HepG2 (cell line): ENCODE results near the gene RTN4RL2. TPM values are rescaled to one million over a fixed set of nuclear protein-coding genes. Genes with fewer than 3 reads are reported as not detected.

Experiments used
- BHLHE40 ChIP-seq: IDR thresholded peaks from 2 replicates; pipeline ENCODE4 v1.6.1; 2011; ENCODE audit warnings: low read length, improper control_type of control experiment
- CAMTA2 ChIP-seq: sonication (generic); formaldehyde crosslinking; IDR thresholded peaks from 2 replicates; pipeline ENCODE4 v1.4.0; 2020; ENCODE audit warnings: mild to moderate bottlenecking, missing genetic modification reagents, borderline replicate concordance
- CHD2 ChIP-seq: IDR thresholded peaks from 2 replicates; pipeline ENCODE4 v1.6.1; 2011; ENCODE audit warnings: low read depth, low read length, improper control_type of control experiment
- DNMT3B ChIP-seq: conservative IDR thresholded peaks from 2 replicates; pipeline ENCODE4 v1.6.1; 2016; ENCODE audit warnings: missing biosample characterization, control low read depth
- GMEB2 ChIP-seq: IDR thresholded peaks from 2 replicates; pipeline ENCODE4 v1.6.1; 2016; ENCODE audit warnings: missing biosample characterization, missing genetic modification reagents, low read depth
- KLF9 ChIP-seq: IDR thresholded peaks from 2 replicates; pipeline ENCODE4 v1.6.1; 2016; ENCODE audit warnings: low read depth
- MED8 ChIP-seq: sonication (generic); formaldehyde crosslinking; IDR thresholded peaks from 2 replicates; pipeline ENCODE4 v1.8.1; 2023; ENCODE audit warnings: mild to moderate bottlenecking, missing genetic modification reagents; ENCODE audit not compliant: insufficient replicate concordance
- NAIF1 ChIP-seq: sonication (generic); formaldehyde crosslinking; IDR thresholded peaks from 2 replicates; pipeline ENCODE4 v1.5.0; 2020; ENCODE audit warnings: mild to moderate bottlenecking, missing genetic modification reagents, borderline replicate concordance
- PHF20 ChIP-seq: sonication (generic); formaldehyde crosslinking; IDR thresholded peaks from 2 replicates; pipeline ENCODE4 v1.5.0; 2020; ENCODE audit warnings: mild to moderate bottlenecking, missing genetic modification reagents
- SP2 ChIP-seq: sonication (generic); formaldehyde crosslinking; IDR thresholded peaks from 2 replicates; pipeline ENCODE4 v1.5.1; 2020; ENCODE audit warnings: mild to moderate bottlenecking, missing genetic modification reagents
- ZFX ChIP-seq: sonication (generic); formaldehyde crosslinking; IDR thresholded peaks from 2 replicates; pipeline ENCODE4 v1.4.0; 2020; ENCODE audit warnings: mild to moderate bottlenecking, low read depth, missing genetic modification reagents, moderate library complexity
- ZNF383 ChIP-seq: sonication (generic); formaldehyde crosslinking; IDR thresholded peaks from 2 replicates; pipeline ENCODE4 v1.4.0; 2020; ENCODE audit warnings: missing genetic modification reagents, mild to moderate bottlenecking, borderline replicate concordance
- ZNF451 ChIP-seq: sonication (generic); formaldehyde crosslinking; IDR thresholded peaks from 2 replicates; pipeline ENCODE4 v1.5.0; 2020; ENCODE audit warnings: mild to moderate bottlenecking, missing genetic modification reagents
- ZNF501 ChIP-seq: sonication (generic); formaldehyde crosslinking; IDR thresholded peaks from 2 replicates; pipeline ENCODE4 v1.5.1; 2020; ENCODE audit warnings: mild to moderate bottlenecking, moderate library complexity, missing genetic modification reagents
- ZNF704 ChIP-seq: sonication (generic); formaldehyde crosslinking; IDR thresholded peaks from 2 replicates; pipeline ENCODE4 v1.8.1; 2023; ENCODE audit warnings: mild to moderate bottlenecking, inconsistent platforms, moderate library complexity, missing genetic modification reagents, borderline replicate concordance
- ZNF773 ChIP-seq: sonication (generic); formaldehyde crosslinking; IDR thresholded peaks from 2 replicates; pipeline ENCODE4 v1.4.0; 2020; ENCODE audit warnings: missing genetic modification reagents, borderline replicate concordance
- ZNF781 ChIP-seq: sonication (generic); formaldehyde crosslinking; IDR thresholded peaks from 2 replicates; pipeline ENCODE4 v1.5.1; 2020; ENCODE audit warnings: borderline replicate concordance, mild to moderate bottlenecking, missing genetic modification reagents; ENCODE audit errors: not compliant biosample characterization
- polyA plus RNA-seq, 8 experiments: library from polyadenylated mRNA; depleted of rRNA in 3 of 8; stranded (reverse) in 7 of 8; unstranded in 1 of 8; fragments of >200 nt; fragmentation: Illumina TruSeq in 4 of 8; extraction: Trizol in 4 of 8; gene quantifications; 2 replicates each; pipeline versions ENCODE4 v1.2.1 to v1.2.3, GENCODE V29; 2011 to 2016; ENCODE audit warnings: low read depth in 4 of 8, missing spikeins in 1 of 8, mixed read lengths in 1 of 8; ENCODE audit not compliant: insufficient read depth in 1 of 8
- total RNA-seq, 5 experiments: library from RNA; depleted of rRNA; stranded (reverse); fragments of >200 nt; fragmentation: Illumina TruSeq; extraction: Trizol; gene quantifications; 2 replicates each; pipeline ENCODE4 v1.2.3, GENCODE V29; 2016; ENCODE audit warnings: low read depth in 1 of 5
- TF ChIP-seq, protein P1 (sequence below): sonication (generic); formaldehyde crosslinking; IDR thresholded peaks from 2 replicates; pipeline ENCODE4 v1.4.0; 2020; ENCODE audit warnings: missing genetic modification reagents
- TF ChIP-seq, protein P2 (sequence below): sonication (generic); formaldehyde crosslinking; IDR thresholded peaks from 2 replicates; pipeline ENCODE4 v1.8.0; 2023; ENCODE audit warnings: mild to moderate bottlenecking, missing genetic modification reagents
- TF ChIP-seq, protein P3 (sequence below): sonication (generic); formaldehyde crosslinking; IDR thresholded peaks from 2 replicates; pipeline ENCODE4 v1.9.0; 2022; ENCODE audit warnings: low read depth, missing genetic modification reagents

Gene RTN4RL2
- total and polyA plus RNA-seq, 2 of the 13 experiments (the other 11 are each of a cell fraction or from before 2014, with no cell fraction given), result 1.3 to 4.3 TPM

DNA sequence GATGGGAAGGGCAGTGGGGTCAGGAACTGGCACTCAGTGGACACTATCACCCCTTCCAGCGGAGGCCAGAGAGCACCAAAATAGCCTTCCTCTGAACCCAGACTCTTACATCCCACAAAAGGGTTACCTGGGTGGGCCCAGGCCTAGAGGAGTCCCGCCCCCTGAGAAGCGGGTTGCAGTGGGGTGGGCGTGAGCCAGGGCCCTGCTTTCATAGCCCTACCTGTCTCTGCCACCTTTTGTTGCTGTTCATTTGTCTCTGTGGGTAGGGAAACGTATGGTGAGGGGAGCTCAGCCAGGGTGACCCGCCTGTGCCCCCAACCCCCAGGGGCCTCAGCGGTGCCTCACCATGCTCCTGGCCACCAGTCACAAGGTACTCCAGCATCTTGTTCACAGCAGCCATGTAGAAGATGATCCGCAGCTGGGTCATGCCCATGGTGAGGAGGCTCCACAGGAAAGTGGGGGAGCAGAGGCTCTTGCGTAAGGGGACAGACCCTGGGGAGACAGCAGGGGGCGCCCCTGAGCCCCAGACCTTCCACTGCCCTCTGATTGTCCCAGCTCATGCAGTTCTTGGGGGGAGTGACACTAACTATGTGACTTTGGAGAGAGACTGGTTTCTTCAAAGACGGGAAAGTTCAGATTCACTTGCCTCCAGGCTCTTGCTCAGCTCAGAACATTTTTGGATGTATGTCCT, 31.2 kb downstream of the RTN4RL2 start (continued):
- TF ChIP-seq ZNF773, result no peak
- no peak for TF ChIP-seq KLF9 (CRISPR knock-in tag)
- TF ChIP-seq BHLHE40, result no peak
- TF ChIP-seq MED8 (CRISPR knock-in tag), result no peak
- TF ChIP-seq, protein P1, sequence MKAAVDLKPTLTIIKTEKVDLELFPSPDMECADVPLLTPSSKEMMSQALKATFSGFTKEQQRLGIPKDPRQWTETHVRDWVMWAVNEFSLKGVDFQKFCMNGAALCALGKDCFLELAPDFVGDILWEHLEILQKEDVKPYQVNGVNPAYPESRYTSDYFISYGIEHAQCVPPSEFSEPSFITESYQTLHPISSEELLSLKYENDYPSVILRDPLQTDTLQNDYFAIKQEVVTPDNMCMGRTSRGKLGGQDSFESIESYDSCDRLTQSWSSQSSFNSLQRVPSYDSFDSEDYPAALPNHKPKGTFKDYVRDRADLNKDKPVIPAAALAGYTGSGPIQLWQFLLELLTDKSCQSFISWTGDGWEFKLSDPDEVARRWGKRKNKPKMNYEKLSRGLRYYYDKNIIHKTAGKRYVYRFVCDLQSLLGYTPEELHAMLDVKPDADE (CRISPR knock-in tag), result no peak
- no peak for TF ChIP-seq GMEB2
- no peak for TF ChIP-seq CHD2
- no peak for TF ChIP-seq ZNF383 (CRISPR knock-in tag)
- TF ChIP-seq ZNF501 (CRISPR knock-in tag), result no peak
- no peak for TF ChIP-seq NAIF1 (CRISPR knock-in tag)
- no peak for TF ChIP-seq CAMTA2 (CRISPR knock-in tag)
- TF ChIP-seq SP2, result no peak
- no peak for TF ChIP-seq ZNF704 (CRISPR knock-in tag)
- TF ChIP-seq, protein P2, sequence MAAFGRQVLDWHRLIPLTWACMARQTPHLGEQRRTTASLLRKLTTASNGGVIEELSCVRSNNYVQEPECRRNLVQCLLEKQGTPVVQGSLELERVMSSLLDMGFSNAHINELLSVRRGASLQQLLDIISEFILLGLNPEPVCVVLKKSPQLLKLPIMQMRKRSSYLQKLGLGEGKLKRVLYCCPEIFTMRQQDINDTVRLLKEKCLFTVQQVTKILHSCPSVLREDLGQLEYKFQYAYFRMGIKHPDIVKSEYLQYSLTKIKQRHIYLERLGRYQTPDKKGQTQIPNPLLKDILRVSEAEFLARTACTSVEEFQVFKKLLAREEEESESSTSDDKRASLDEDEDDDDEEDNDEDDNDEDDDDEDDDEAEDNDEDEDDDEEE (CRISPR knock-in tag), result no peak
- TF ChIP-seq ZNF451 (CRISPR knock-in tag), result no peak
- TF ChIP-seq PHF20 (CRISPR knock-in tag), result no peak
- no peak for TF ChIP-seq ZFX (CRISPR knock-in tag)
- no peak for TF ChIP-seq ZNF781
- TF ChIP-seq, protein P3, sequence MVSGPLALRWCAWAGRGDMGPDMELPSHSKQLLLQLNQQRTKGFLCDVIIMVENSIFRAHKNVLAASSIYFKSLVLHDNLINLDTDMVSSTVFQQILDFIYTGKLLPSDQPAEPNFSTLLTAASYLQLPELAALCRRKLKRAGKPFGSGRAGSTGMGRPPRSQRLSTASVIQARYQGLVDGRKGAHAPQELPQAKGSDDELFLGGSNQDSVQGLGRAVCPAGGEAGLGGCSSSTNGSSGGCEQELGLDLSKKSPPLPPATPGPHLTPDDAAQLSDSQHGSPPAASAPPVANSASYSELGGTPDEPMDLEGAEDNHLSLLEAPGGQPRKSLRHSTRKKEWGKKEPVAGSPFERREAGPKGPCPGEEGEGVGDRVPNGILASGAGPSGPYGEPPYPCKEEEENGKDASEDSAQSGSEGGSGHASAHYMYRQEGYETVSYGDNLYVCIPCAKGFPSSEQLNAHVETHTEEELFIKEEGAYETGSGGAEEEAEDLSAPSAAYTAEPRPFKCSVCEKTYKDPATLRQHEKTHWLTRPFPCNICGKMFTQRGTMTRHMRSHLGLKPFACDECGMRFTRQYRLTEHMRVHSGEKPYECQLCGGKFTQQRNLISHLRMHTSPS (CRISPR knock-in tag), result no peak
- TF ChIP-seq DNMT3B (CRISPR knock-in tag), result no peak
